Stimulated activated effector memory CD8-positive, alpha-beta T cell treated with anti-CD3 and anti-CD28 coated beads, Interleukin-12 subunit alpha, Interleukin-12 subunit beta, amount 100 ng/mL, for 72 hours (primary cell): Measurements from ENCODE around the gene TIAM1.

Experiments
- ATAC-seq: fragments of 150-1000 bp; cut with Tn5 transposase; 2 replicates; pipeline ENCODE4 v1.10.0; 2021
- DNase-seq, 2 donors: peaks; one replicate each; pipeline ENCODE4 v3.0.0; 2021 to 2022; ENCODE audit warnings: low spot score in 2 of 2
- H3K27ac Mint-ChIP-seq: one replicate; pipeline ENCODE4 v1.8.0; 2022; ENCODE audit warnings: mild to moderate bottlenecking, mixed read lengths
- H3K36me3 Mint-ChIP-seq: one replicate; pipeline ENCODE4 v1.8.0; 2022; ENCODE audit warnings: mild to moderate bottlenecking, mixed read lengths
- H3K4me1 Mint-ChIP-seq: one replicate; pipeline ENCODE4 v1.8.0; 2022; ENCODE audit warnings: mixed read lengths
- H3K4me3 Mint-ChIP-seq: one replicate; pipeline ENCODE4 v1.8.0; 2022; ENCODE audit warnings: mild to moderate bottlenecking, mixed read lengths
- H3K9me3 Mint-ChIP-seq: one replicate; pipeline ENCODE4 v1.8.0; 2022; ENCODE audit warnings: mixed read lengths

TIAM1 gene

DNA sequence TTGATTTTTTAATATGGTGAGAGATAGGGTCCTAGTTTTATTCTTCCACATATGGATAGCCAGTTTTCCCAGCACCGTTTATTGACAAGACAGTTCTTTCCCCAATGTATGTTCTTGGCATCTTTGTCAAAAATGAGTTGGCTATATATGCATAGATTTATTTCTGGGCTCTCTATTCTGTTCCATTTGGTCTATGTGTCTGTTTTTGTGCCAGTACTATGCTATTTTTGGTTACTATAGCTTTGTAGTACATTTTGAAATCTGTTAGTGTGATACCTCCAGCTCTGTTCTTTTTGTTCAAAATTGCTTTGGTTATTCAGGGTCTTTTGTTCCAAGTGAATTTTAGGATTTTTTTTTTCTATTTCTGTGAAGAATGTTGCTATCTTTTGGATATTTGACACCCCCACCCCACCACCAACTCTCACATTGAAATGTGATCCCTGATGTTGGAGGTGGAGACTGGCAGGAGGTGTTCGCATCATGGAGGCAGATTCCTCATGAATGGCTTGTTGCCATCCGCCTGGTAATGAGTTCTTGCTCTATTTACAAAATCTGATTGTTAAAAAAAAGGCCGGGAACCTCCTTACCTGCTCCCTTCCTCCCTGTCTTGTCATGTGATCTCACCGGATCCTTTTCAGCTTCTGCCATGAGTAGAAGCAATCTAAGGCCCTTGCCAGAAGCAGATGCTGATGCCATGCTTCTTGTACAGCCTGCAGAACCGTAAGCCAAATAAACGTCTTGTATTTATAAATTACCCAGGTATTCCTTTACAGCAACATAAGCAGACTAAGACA is 251.0 kb downstream of the TIAM1 start:
- H3K4me3 Mint-ChIP-seq = no peak overlapping the region
- H3K36me3 Mint-ChIP-seq = no peaks in the 10 kb centered on the region
- H3K4me1 Mint-ChIP-seq = no peaks in the 10 kb centered on the region
- DNase-seq = no peak
- H3K27ac Mint-ChIP-seq = no peak overlapping the region
- ATAC-seq = no peak
- no peaks in the 10 kb centered on the region for H3K9me3 Mint-ChIP-seq

DNA sequence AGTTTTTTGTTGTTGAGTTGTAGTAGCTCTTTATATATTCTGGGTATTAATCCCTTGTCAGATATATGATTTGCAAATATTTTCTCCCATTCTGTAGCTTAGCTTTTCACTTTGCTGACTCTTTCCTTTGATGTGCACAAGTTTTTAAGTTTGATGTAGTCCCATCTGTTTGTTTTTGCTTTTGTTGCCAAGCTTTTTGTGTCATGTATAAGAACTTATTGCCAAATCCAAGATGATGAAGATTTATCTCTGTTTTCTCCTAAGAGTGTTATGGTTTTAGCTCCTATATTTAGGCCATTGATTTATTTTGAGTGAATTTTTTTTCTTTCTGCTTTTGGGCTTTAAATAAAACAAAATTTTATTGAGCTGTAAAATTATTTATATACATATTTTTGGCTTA is 253.7 kb downstream of the TIAM1 start:
- H3K27ac Mint-ChIP-seq = no peak overlapping the region
- ATAC-seq (no peak), DNase-seq (no peak)
- no peak overlapping the region for H3K4me3 Mint-ChIP-seq
- H3K9me3 Mint-ChIP-seq = no peaks in the 10 kb centered on the region
- no peaks in the 10 kb centered on the region for H3K4me1 Mint-ChIP-seq
- no peaks in the 10 kb centered on the region for H3K36me3 Mint-ChIP-seq

DNA sequence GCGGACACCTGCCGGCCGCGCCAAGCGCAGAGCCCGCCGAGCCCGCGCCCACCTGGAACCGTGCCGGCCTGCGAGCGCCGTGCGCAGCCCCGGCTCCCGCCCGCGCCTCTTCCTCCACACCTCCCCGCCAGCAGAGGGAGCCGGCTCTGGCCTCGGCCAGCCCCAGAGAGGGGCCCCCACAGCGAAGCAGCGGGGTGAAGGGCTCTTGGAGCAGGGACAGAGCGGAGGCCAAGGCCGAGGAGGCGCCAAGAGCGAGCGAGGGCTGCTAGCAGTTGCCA is 255.6 kb downstream of the TIAM1 start:
- Mint-ChIP-seq H3K36me3 (no peaks in the 10 kb centered on the region), H3K27ac (no peak overlapping the region), H3K4me1 (no peaks in the 10 kb centered on the region), H3K4me3 (no peak overlapping the region), H3K9me3 (no peaks in the 10 kb centered on the region)
- no peak for ATAC-seq
- DNase-seq = no peak

DNA sequence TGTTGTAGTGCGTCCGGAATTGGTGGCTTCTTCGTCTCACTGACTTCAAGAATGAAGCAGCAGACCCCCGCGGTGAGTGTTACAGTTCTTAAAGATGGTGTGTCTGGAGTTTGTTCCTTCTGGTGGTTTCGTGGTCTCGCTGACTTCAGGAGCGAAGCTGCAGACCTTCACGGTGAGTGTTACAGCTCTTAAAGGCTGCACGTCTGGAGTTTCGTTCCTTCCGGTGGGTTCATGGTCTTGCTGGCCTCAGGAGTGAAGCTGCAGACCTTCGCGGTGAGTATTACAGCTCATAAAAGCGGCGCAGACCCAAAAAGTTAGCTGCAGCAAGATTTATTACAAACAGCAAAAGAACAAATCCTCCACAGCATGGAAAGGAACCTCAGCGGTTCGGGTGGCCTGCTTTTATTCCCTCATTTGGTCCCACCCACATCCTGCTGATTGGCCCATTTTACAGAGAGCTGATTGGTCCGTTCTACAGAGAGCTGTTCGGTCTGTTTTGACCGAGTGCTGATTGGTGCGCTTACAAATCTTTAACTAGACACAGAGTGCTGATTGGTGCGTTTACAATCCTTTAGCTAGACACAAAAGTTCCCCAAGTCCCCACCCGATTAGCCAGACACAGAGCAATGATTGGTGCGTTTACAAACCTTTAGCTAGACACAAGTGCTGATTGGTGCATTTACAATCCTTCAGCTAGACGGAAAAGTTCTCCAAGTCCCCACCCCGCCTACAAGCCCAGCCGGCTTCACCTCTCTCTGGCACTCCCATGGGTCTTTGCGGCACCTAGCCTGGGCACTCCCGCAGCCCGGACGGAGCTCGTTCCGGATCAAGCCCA is 256.2 kb downstream of the TIAM1 start:
- ATAC-seq (no peak), DNase-seq (no peak)
- Mint-ChIP-seq H3K36me3 (no peaks in the 10 kb centered on the region), H3K4me3 (no peak overlapping the region), H3K9me3 (no peaks in the 10 kb centered on the region), H3K4me1 (no peaks in the 10 kb centered on the region), H3K27ac (no peak overlapping the region)

DNA sequence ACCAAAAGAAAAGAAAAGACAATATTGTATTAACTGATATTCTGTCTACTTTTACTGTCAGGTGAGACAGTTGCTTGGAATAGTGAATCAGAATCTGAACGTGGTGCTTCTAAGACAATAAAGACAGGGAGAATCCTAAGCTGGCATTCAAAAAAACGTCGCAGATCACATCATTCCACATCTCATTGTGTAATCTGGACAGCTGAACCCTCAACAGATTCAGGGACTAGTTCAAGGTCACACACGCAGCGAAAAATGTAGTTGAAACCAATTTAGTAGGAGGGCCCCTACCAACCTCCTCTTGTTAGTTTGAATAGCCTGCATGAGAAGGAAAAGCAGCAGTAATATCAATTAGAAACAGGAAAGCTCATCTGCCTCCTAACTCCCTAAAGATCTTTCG is 259.4 kb downstream of the TIAM1 start:
- Mint-ChIP-seq H3K36me3 (no peaks in the 10 kb centered on the region), H3K27ac (no peak overlapping the region), H3K4me1 (no peaks in the 10 kb centered on the region), H3K9me3 (no peaks in the 10 kb centered on the region), H3K4me3 (no peak overlapping the region)
- ATAC-seq (no peak), DNase-seq (no peak)

DNA sequence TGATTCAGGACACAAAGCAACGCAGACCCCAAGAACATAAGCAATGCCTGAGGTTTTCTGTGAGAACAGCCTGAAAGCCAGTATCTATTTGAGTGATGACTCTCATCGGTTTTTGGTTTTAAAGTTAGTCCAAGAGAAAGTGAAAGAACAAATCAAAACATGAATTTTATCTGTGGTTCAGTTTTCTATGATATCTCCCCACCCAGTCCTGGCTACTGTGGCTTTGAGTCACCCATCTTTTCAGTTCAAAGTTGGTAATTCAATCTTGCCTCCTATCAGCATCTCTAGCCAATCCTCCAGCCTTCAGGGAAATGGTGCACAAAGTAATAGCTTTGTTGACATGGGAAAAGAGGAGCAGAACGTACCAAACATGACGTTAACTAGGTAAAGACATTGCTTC is 265.3 kb downstream of the TIAM1 start:
- no peaks in the 10 kb centered on the region for H3K9me3 Mint-ChIP-seq
- DNase-seq (no peak), ATAC-seq (peak; percentile 93)
- no peak overlapping the region for H3K27ac Mint-ChIP-seq
- H3K4me1 Mint-ChIP-seq = peaks cover 15% of the 10 kb centered on the region
- no peak overlapping the region for H3K4me3 Mint-ChIP-seq
- H3K36me3 Mint-ChIP-seq = no peaks in the 10 kb centered on the region

DNA sequence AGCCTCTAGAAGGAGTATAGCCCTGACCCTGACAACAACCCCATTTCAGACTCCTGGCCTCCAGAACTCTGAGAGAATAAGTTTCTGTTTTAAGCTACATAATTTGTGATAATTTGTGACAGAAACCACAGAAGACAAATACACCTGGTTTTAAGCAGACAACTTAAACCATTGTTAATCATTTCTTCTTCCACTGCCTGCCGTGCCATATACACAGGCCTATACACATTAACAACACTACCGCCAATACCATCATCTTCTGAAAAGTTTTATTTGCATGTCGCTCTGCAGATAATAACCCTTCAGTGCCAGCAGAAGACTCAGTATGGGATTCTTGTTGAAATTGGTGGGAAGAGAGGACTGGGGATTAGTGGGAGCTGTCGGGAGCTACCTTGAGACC is 265.8 kb downstream of the TIAM1 start:
- ATAC-seq (no peak), DNase-seq (no peak)
- Mint-ChIP-seq H3K36me3 (no peaks in the 10 kb centered on the region), H3K4me3 (no peak overlapping the region), H3K4me1 (peaks cover 15% of the 10 kb centered on the region), H3K27ac (no peak overlapping the region), H3K9me3 (no peaks in the 10 kb centered on the region)

DNA sequence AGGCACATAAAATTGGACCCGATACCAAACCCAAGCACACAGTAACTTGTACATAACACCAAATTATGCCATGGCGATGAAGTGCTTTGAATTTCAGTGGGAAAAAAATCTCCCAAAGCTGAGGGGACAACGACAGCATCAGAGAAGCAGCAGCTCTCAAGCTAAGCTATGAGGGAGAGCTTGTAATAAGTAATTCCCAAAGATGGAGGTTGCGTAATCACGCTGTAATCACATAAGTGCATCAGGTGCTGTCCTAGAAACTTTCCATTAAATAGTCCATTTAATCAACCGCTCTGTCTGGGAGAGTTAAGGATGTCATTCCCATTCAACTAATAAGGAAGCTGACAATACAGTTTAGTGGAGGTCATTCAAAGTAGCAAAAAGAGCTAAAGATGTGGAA is 268.2 kb downstream of the TIAM1 start:
- Mint-ChIP-seq H3K36me3 (no peaks in the 10 kb centered on the region), H3K4me1 (peaks cover 15% of the 10 kb centered on the region), H3K27ac (no peak overlapping the region), H3K9me3 (no peaks in the 10 kb centered on the region), H3K4me3 (no peak overlapping the region)
- DNase-seq (no peak), ATAC-seq (no peak)

DNA sequence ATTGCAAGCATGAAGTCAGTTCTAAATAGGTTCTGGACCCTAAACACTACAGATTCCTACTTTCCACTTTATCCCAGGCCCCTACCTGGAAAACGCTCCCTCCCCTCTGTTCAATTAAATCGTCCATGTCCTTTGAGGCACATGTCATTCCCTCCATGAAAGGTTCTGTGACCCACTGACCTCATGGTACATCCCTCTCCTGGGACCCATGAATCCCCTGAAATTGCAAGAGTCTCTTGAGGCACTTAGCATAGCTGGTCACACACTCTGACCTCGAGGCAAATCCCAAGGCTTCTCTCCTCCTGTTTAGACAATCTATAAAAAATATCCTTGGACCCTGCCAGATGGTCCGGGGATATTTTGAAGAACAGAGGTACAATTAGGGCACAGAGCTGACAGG is 271.5 kb downstream of the TIAM1 start:
- Mint-ChIP-seq H3K9me3 (no peaks in the 10 kb centered on the region), H3K4me1 (no peaks in the 10 kb centered on the region), H3K4me3 (no peak overlapping the region), H3K36me3 (no peaks in the 10 kb centered on the region), H3K27ac (no peak overlapping the region)
- DNase-seq = no peak
- no peak for ATAC-seq
